HEK293 (cell line): ENCODE data around the gene PPP6R1.

Experiments used
- CTCF ChIA-PET: fragments of 350-600 bp; formaldehyde crosslinking; extraction: SDS; loops from one replicate; lab custom pipeline; 2021; ENCODE audit warnings: antibody characterized with exemption; lab: Yijun Ruan, JAX
- POLR2A ChIA-PET: fragments of 300-600 bp; formaldehyde crosslinking; extraction: SDS; loops from one replicate; lab custom pipeline; 2020; ENCODE audit warnings: antibody characterized with exemption, inconsistent platforms; lab: Yijun Ruan, JAX
- H3K27ac ChIP-seq: fragments of 200-500 bp; sonication (Bioruptor generic); 2 replicates; pipeline ENCODE4 v1.5.1; 2014; ENCODE audit warnings: low read depth, low read length, control low read depth, inconsistent platforms; ENCODE audit errors: extremely low read depth
- H3K36me3 ChIP-seq, 2 experiments: fragments of 200-500 bp in 1 of 2; sonication (Bioruptor generic) in 1 of 2; 1 replicate in 1 of 2; 2 replicates in 1 of 2; pipeline ENCODE4 v1.5.1; 2014 to 2017; ENCODE audit warnings: inconsistent platforms in 2 of 2, low read length in 2 of 2; ENCODE audit not compliant: control insufficient read depth in 2 of 2, insufficient read depth in 1 of 2
- H3K4me1 ChIP-seq: fragments of 200-500 bp; sonication (Bioruptor generic); 2 replicates; pipeline ENCODE4 v1.5.1; 2014; ENCODE audit warnings: mild to moderate bottlenecking, low read length, inconsistent platforms; ENCODE audit not compliant: control insufficient read depth, insufficient read depth
- H3K4me3 ChIP-seq: 2 replicates; pipeline ENCODE4 v1.5.1; 2011; ENCODE audit warnings: low read depth, mild to moderate bottlenecking, control low read depth, low read length, moderate library complexity
- H3K9me3 ChIP-seq: fragments of 200-500 bp; sonication (Bioruptor generic); 2 replicates; pipeline ENCODE4 v1.5.1; 2014; ENCODE audit warnings: low read depth, low read length, inconsistent platforms; ENCODE audit not compliant: control insufficient read depth, insufficient read depth
- BCL11A ChIP-seq: fragments of 450-650 bp; formaldehyde crosslinking; IDR thresholded peaks from 2 replicates; pipeline ENCODE4 v1.5.1; 2016; ENCODE audit warnings: low read depth, missing biosample characterization, missing genetic modification characterization
- EGR2 ChIP-seq: fragments of 450-650 bp; formaldehyde crosslinking; IDR thresholded peaks from 2 replicates; pipeline ENCODE4 v1.5.1; 2016; ENCODE audit warnings: low read depth, missing biosample characterization, missing genetic modification characterization
- GFI1B ChIP-seq: fragments of 450-650 bp; formaldehyde crosslinking; IDR thresholded peaks from 2 replicates; pipeline ENCODE4 v1.5.1; 2016; ENCODE audit warnings: missing biosample characterization, missing genetic modification characterization
- GLIS1 ChIP-seq: fragments of 450-650 bp; formaldehyde crosslinking; IDR thresholded peaks from 2 replicates; pipeline ENCODE4 v1.5.1; 2016; ENCODE audit warnings: missing biosample characterization, missing genetic modification characterization
- MEIS1 ChIP-seq: sonication (generic); formaldehyde crosslinking; IDR thresholded peaks from 2 replicates; pipeline ENCODE4 v1.8.1; 2022; ENCODE audit warnings: missing genetic modification reagents, mild to moderate bottlenecking, borderline replicate concordance
- OSR2 ChIP-seq: fragments of 450-650 bp; formaldehyde crosslinking; IDR thresholded peaks from 2 replicates; pipeline ENCODE4 v1.5.1; 2016; ENCODE audit warnings: missing biosample characterization, missing genetic modification characterization
- ZBTB7A ChIP-seq: fragments of 450-650 bp; formaldehyde crosslinking; IDR thresholded peaks from 2 replicates; pipeline ENCODE4 v1.5.1; 2016; ENCODE audit warnings: low read depth, missing biosample characterization, missing genetic modification characterization
- ZFP3 ChIP-seq: fragments of 450-650 bp; formaldehyde crosslinking; IDR thresholded peaks from 2 replicates; pipeline ENCODE4 v1.5.1; 2016; ENCODE audit warnings: low read depth, missing biosample characterization, missing genetic modification characterization
- ZNF112 ChIP-seq: fragments of 450-650 bp; formaldehyde crosslinking; IDR thresholded peaks from 2 replicates; pipeline ENCODE4 v1.5.0; 2017; ENCODE audit warnings: missing biosample characterization, missing genetic modification characterization
- ZNF175 ChIP-seq: fragments of 450-650 bp; formaldehyde crosslinking; IDR thresholded peaks from 2 replicates; pipeline ENCODE4 v1.5.1; 2016; ENCODE audit warnings: missing biosample characterization, missing genetic modification characterization
- ZNF2 ChIP-seq: fragments of 450-650 bp; formaldehyde crosslinking; IDR thresholded peaks from 2 replicates; pipeline ENCODE4 v1.5.1; 2016; ENCODE audit warnings: missing biosample characterization, missing genetic modification characterization
- ZNF239 ChIP-seq: fragments of 450-650 bp; formaldehyde crosslinking; IDR thresholded peaks from 2 replicates; pipeline ENCODE4 v1.5.1; 2016; ENCODE audit warnings: missing biosample characterization, missing genetic modification characterization
- ZNF266 ChIP-seq: fragments of 450-650 bp; formaldehyde crosslinking; IDR thresholded peaks from 2 replicates; pipeline ENCODE4 v1.5.1; 2016; ENCODE audit warnings: missing biosample characterization, missing genetic modification characterization, low read depth
- ZNF324 ChIP-seq: fragments of 450-650 bp; formaldehyde crosslinking; IDR thresholded peaks from 2 replicates; pipeline ENCODE4 v1.5.1; 2016; ENCODE audit warnings: missing biosample characterization, missing genetic modification characterization
- ZNF404 ChIP-seq: fragments of 450-650 bp; formaldehyde crosslinking; IDR thresholded peaks from 2 replicates; pipeline ENCODE4 v1.5.1; 2017; ENCODE audit warnings: missing biosample characterization, missing genetic modification characterization
- ZNF518A ChIP-seq: fragments of 450-650 bp; formaldehyde crosslinking; conservative IDR thresholded peaks from 2 replicates; pipeline ENCODE4 v1.5.1; 2016; ENCODE audit warnings: low read depth, missing biosample characterization, missing genetic modification characterization
- ZNF548 ChIP-seq: fragments of 450-650 bp; formaldehyde crosslinking; IDR thresholded peaks from 2 replicates; pipeline ENCODE4 v1.5.1; 2016; ENCODE audit warnings: missing biosample characterization, missing genetic modification characterization
- ZNF626 ChIP-seq: fragments of 450-650 bp; sonication (Bioruptor Pico); formaldehyde crosslinking; IDR thresholded peaks from 2 replicates; pipeline ENCODE4 v1.5.1; 2018; ENCODE audit warnings: missing biosample characterization, missing genetic modification characterization, inconsistent platforms
- ZNF660 ChIP-seq: fragments of 450-650 bp; IDR thresholded peaks from 2 replicates; pipeline ENCODE4 v1.5.1; 2018; ENCODE audit warnings: missing biosample characterization, mild to moderate bottlenecking, missing genetic modification characterization
- ZNF777 ChIP-seq: fragments of 450-650 bp; formaldehyde crosslinking; IDR thresholded peaks from 2 replicates; pipeline ENCODE4 v1.5.1; 2017; ENCODE audit warnings: missing biosample characterization, missing genetic modification characterization, borderline replicate concordance
- ZXDB ChIP-seq: fragments of 450-650 bp; formaldehyde crosslinking; IDR thresholded peaks from 2 replicates; pipeline ENCODE4 v1.5.1; 2016; ENCODE audit warnings: missing biosample characterization, missing genetic modification characterization
- TF ChIP-seq, protein P1 (sequence below): fragments of 450-650 bp; formaldehyde crosslinking; IDR thresholded peaks from 2 replicates; pipeline ENCODE4 v1.5.1; 2016; ENCODE audit warnings: missing biosample characterization, missing genetic modification characterization
- TF ChIP-seq, protein P2 (sequence below): fragments of 450-650 bp; formaldehyde crosslinking; IDR thresholded peaks from 2 replicates; pipeline ENCODE4 v1.5.0; 2017; ENCODE audit warnings: missing biosample characterization, missing genetic modification characterization, borderline replicate concordance

The PPP6R1 gene

DNA sequence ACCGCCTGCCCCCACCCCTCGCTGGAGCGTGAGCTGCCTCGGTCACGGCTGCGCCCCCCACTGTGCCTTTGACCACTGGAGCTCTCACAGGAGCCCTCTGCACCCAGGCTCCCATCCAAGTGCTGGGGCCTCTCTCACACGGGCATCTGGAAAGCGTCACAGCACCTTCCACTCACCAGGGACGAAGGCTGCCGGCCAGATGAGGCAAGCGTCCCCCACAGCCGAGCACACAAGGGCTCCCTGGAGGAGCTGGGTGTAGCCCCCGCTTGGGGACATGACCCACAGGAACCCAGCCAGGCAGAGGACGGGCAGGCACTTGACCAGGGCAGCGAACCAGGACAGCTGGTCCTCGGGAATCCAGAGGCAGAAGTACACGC, 30.8 kb downstream of the PPP6R1 start:
- Histone ChIP-seq H3K9me3 (no peaks in the 10 kb centered on the region), H3K4me3 (no peak overlapping the region), H3K4me1 (no peaks in the 10 kb centered on the region), H3K27ac (no peak overlapping the region)
- POLR2A ChIA-PET: no interaction called here
- TF ChIP-seq BCL11A (tag by site-specific recombination) (no peak), ZNF112 (no peak), GLIS1 (tag by site-specific recombination) (peak; percentile 30; the same call in 1 of the 2 replicates), ZNF777 (tag by site-specific recombination) (no peak)
- TF ChIP-seq, protein P1, sequence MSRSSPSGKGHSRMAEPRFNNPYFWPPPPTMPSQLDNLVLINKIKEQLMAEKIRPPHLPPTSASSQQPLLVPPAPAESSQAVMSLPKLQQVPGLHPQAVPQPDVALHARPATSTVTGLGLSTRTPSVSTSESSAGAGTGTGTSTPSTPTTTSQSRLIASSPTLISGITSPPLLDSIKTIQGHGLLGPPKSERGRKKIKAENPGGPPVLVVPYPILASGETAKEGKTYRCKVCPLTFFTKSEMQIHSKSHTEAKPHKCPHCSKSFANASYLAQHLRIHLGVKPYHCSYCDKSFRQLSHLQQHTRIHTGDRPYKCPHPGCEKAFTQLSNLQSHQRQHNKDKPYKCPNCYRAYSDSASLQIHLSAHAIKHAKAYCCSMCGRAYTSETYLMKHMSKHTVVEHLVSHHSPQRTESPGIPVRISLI (tag by site-specific recombination): no peak
- TF ChIP-seq, protein P2, sequence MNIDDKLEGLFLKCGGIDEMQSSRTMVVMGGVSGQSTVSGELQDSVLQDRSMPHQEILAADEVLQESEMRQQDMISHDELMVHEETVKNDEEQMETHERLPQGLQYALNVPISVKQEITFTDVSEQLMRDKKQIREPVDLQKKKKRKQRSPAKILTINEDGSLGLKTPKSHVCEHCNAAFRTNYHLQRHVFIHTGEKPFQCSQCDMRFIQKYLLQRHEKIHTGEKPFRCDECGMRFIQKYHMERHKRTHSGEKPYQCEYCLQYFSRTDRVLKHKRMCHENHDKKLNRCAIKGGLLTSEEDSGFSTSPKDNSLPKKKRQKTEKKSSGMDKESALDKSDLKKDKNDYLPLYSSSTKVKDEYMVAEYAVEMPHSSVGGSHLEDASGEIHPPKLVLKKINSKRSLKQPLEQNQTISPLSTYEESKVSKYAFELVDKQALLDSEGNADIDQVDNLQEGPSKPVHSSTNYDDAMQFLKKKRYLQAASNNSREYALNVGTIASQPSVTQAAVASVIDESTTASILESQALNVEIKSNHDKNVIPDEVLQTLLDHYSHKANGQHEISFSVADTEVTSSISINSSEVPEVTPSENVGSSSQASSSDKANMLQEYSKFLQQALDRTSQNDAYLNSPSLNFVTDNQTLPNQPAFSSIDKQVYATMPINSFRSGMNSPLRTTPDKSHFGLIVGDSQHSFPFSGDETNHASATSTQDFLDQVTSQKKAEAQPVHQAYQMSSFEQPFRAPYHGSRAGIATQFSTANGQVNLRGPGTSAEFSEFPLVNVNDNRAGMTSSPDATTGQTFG (tag by site-specific recombination): no peak
- TF ChIP-seq, all 188 proteins: peak for 1
- CTCF ChIA-PET: interaction anchor here (0.7 to 1.0 kb wide), 3 partner anchors 14 to 189 kb away, joined by 3 read pairs; no protein-coding TSS in a partner anchor
- H3K36me3 ChIP-seq: peaks cover 0 to 65% of the 10 kb centered on the region in 2 experiments; a peak in 2 of 3 replicates

DNA sequence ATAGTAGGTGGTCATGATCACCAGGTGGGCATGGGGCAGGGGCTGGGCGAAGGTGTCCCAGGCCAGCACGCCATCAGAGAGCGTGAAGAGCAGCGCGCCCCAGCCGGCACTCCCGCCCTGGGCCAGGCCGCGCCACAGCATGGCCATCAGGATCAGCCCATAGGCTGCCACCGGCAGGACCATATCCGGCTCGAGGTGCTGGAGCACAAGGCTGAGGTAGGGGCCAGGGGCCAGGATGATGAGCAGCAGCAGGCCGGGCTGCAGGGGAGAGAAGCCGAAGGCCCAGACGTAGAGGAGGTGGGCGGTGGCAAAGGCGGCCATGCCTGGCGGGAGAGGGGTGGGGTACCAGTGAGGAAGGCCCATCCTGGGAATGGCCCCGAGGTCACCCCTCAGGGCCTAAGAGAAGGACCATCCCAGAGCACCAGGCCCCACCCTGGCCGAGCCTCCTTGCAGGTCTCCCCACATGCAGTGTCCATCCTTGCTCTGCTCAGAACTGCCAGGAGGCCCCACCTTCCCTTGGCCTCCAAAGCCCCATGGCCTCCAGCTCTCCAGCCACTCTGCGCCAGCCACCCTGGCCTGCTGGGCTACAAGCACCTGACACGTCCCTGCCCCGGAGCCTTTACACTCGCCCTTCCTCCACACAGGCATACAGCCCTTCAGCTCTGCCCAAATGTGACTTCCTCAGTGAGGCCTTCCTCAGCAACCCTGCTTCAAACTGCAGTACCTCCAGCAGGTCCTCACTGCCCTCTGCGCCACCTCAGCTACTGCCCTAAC, 31.4 kb downstream of the PPP6R1 start:
- CTCF ChIA-PET: interaction anchor here (0.7 to 1.0 kb wide), 3 partner anchors 14 to 188 kb away, joined by 3 read pairs; no protein-coding TSS in a partner anchor
- POLR2A ChIA-PET: no interaction called here

More for the DNA sequence above, 31.4 kb downstream of the PPP6R1 start:
- Histone ChIP-seq H3K36me3 (peaks cover 0 to 60% of the 10 kb centered on the region in 2 experiments; a peak in 2 of 3 replicates), H3K4me3 (no peak overlapping the region), H3K4me1 (no peaks in the 10 kb centered on the region)
- TF ChIP-seq ZNF239: no peak
- TF ChIP-seq ZNF518A: no peak
- no peak for TF ChIP-seq MEIS1
- TF ChIP-seq ZNF175 (tag by site-specific recombination): no peak
- TF ChIP-seq ZNF324 (tag by site-specific recombination): no peak
- TF ChIP-seq ZXDB (tag by site-specific recombination): no peak
- TF ChIP-seq OSR2: no peak
- TF ChIP-seq ZNF660: no peak
- no peak for TF ChIP-seq ZNF404
- no peak for TF ChIP-seq ZNF548 (tag by site-specific recombination)
- no peak for TF ChIP-seq GFI1B (tag by site-specific recombination)
- TF ChIP-seq, protein P1 (tag by site-specific recombination): no peak
- no peak for TF ChIP-seq ZFP3 (tag by site-specific recombination)
- no peak for TF ChIP-seq ZNF266 (tag by site-specific recombination)
- TF ChIP-seq ZNF2 (tag by site-specific recombination): no peak
- TF ChIP-seq EGR2 (tag by site-specific recombination): no peak
- TF ChIP-seq ZNF626 (tag by site-specific recombination): no peak
- no peak for TF ChIP-seq ZBTB7A (tag by site-specific recombination)
- TF ChIP-seq, all 188 proteins: peak for 0
- H3K9me3 ChIP-seq: no peaks in the 10 kb centered on the region
- H3K27ac ChIP-seq: no peak overlapping the region
